ENCODE data around the gene BAD.

- no peak for TF ChIP-seq CTCF (conservative IDR thresholded peaks at IDR 0.05; ENCODE audit: low read depth, low read length)
- no peak for TF ChIP-seq EZH2 (IDR thresholded peaks at IDR 0.05; ENCODE audit: borderline replicate concordance, low read depth, low read length, poor library complexity, severe bottlenecking)
Measured at GRCh38 chr11:64244966-64245365, 39.5 kb downstream of the BAD start.
